Fibroblast of the aortic adventitia (primary cell): ENCODE data around the gene VPREB3. TPM values are rescaled to one million over a fixed set of nuclear protein-coding genes. Genes with fewer than 3 reads are reported as not detected.
A peak's percentile ranks its signal among the peaks of the same experiment; 100 is the strongest.

Experiments
- DNase-seq: peaks from one replicate; pipeline ENCODE4 v3.0.0-alpha.2; 2010; ENCODE audit warnings: low read depth
- H3K4me3 ChIP-seq: 2 replicates; pipeline ENCODE4 v1.5.1; 2011; ENCODE audit warnings: low read depth, mild to moderate bottlenecking, control low read depth, low read length, moderate library complexity
- total RNA-seq: library from RNA; depleted of rRNA; stranded (reverse); fragments of >200 nt; gene quantifications from 2 replicates; pipeline ENCODE4 v1.2.3, GENCODE V29; 2012; ENCODE audit warnings: low replicate concordance
- TF ChIP-seq, protein P1 (sequence below): IDR thresholded peaks from 2 replicates; pipeline ENCODE4 v1.5.1; 2011; ENCODE audit warnings: mild to moderate bottlenecking, low read length, control low read depth, inconsistent platforms; ENCODE audit not compliant: insufficient read depth

The VPREB3 gene
- total RNA-seq, 1 donor, result not detected

GRCh38 chr22:23750714-23751440, 3.3 kb downstream of the VPREB3 start, which contains the start of gene ZNF70:
TSS of gene ZNF70 (minus strand) at chr22:23751112. CDS start at chr22:23745140, 5,972 bp downstream.
- peak within 1 kb of the TSS; percentile 91 for H3K4me3 ChIP-seq
- TF ChIP-seq, protein P1, sequence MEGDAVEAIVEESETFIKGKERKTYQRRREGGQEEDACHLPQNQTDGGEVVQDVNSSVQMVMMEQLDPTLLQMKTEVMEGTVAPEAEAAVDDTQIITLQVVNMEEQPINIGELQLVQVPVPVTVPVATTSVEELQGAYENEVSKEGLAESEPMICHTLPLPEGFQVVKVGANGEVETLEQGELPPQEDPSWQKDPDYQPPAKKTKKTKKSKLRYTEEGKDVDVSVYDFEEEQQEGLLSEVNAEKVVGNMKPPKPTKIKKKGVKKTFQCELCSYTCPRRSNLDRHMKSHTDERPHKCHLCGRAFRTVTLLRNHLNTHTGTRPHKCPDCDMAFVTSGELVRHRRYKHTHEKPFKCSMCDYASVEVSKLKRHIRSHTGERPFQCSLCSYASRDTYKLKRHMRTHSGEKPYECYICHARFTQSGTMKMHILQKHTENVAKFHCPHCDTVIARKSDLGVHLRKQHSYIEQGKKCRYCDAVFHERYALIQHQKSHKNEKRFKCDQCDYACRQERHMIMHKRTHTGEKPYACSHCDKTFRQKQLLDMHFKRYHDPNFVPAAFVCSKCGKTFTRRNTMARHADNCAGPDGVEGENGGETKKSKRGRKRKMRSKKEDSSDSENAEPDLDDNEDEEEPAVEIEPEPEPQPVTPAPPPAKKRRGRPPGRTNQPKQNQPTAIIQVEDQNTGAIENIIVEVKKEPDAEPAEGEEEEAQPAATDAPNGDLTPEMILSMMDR, result peak; percentile 9
- peak; percentile 66 for DNase-seq

- TF ChIP-seq, protein P1, result no peak
- H3K4me3 ChIP-seq, result peak overlapping the region; percentile 91
- peak; percentile 46 for DNase-seq
Measured at GRCh38 chr22:23750367-23750713, 3.9 kb downstream of the VPREB3 start.

- TF ChIP-seq, protein P1, result no peak
- peak overlapping the region; percentile 91 for H3K4me3 ChIP-seq
- peak; percentile 91 for DNase-seq
Measured at GRCh38 chr22:23749841-23750301, 4.4 kb downstream of the VPREB3 start.

DNA sequence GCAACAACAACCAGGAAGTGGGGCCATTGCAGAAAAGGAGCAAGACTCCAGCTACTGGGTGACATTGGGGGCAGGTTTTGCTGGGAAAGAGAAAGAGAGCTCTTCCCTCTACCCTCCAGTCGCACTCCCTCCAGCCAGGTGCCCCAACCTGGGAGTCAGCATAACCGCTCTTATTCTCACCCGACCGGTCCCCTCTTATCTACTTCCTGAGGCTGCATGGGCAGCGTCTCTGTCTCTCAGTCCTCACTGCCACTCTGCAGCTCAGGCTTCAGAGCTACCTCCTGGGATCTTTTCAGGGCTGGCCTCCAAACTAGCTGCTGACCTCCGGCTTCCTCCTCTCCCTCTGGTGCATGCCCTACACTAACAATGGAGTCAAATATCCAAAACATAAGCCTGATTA, 8.4 kb downstream of the VPREB3 start:
- DNase-seq, result no peak

GRCh38 chr22:23744485-23744884, 9.7 kb downstream of the VPREB3 start:
- TF ChIP-seq, protein P1, result no peak
- H3K4me3 ChIP-seq, result no peak overlapping the region
- DNase-seq, result no peak

More for the DNA sequence above, 8.4 kb downstream of the VPREB3 start:
- TF ChIP-seq, protein P1, result no peak
- no peak overlapping the region for H3K4me3 ChIP-seq

DNA sequence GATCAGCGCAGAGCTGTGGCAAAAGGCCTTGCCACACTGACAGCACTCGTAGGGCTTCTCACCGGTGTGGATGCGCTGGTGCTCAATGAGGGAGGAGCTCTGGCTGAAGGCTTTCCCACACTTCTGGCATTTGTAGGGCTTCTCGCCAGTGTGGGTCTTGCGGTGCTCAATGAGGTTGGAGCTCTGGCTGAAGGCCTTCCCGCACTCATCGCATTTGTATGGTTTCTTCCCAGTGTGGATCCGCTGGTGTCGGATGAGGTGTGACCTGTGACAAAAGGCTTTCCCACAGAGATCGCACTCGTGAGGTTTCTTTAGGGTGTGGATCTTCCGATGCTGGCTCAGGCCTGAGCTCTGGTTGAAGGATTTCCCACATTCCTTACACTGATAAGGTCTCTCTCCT, 10.2 kb downstream of the VPREB3 start:
- TF ChIP-seq, protein P1, result no peak
- DNase-seq, result no peak
- no peak overlapping the region for H3K4me3 ChIP-seq

- TF ChIP-seq, protein P1, result no peak
- no peak overlapping the region for H3K4me3 ChIP-seq
- DNase-seq, result peak; percentile 84
Measured at GRCh38 chr22:23743303-23743705, 10.9 kb downstream of the VPREB3 start.
